Chondrocyte (in vitro differentiated cells): Measurements from ENCODE around the gene SLC8A2. TPM values are rescaled to one million over a fixed set of nuclear protein-coding genes. Genes with fewer than 3 reads are reported as not detected.

Experiments used
- DNase-seq: peaks from one replicate; pipeline ENCODE4 v3.0.0; 2021; ENCODE audit warnings: mixed read lengths, low spot score
- H3K27ac Mint-ChIP-seq: one replicate; pipeline ENCODE4 v1.8.0; 2021; ENCODE audit warnings: mild to moderate bottlenecking, moderate library complexity, mixed read lengths; ENCODE audit not compliant: unreplicated experiment
- H3K27me3 Mint-ChIP-seq: 2 replicates; pipeline ENCODE4 v1.8.0; 2021; ENCODE audit warnings: low read depth, mixed read lengths
- H3K36me3 Mint-ChIP-seq: 2 replicates; pipeline ENCODE4 v1.8.0; 2021; ENCODE audit warnings: low read depth, mixed read lengths
- H3K4me1 Mint-ChIP-seq: 2 replicates; pipeline ENCODE4 v1.8.0; 2021; ENCODE audit warnings: low read depth, mild to moderate bottlenecking, mixed read lengths
- H3K4me3 Mint-ChIP-seq: one replicate; pipeline ENCODE4 v1.8.0; 2021; ENCODE audit warnings: mild to moderate bottlenecking, moderate library complexity, mixed read lengths; ENCODE audit not compliant: unreplicated experiment
- H3K9me3 Mint-ChIP-seq: 2 replicates; pipeline ENCODE4 v1.8.0; 2021; ENCODE audit warnings: low read depth, mixed read lengths
- CTCF ChIP-seq: fragments of 200-600 bp; sonication (generic); IDR thresholded peaks from 2 replicates; pipeline ENCODE4 v1.5.0; 2021; ENCODE audit warnings: antibody characterized with exemption, mild to moderate bottlenecking, moderate library complexity
- total RNA-seq: library from RNA; stranded (reverse); gene quantifications from 3 replicates; pipeline ENCODE4 v1.2.1, GENCODE V29; 2021

The SLC8A2 gene
- total RNA-seq, 1 donor from 2014 or later: 0.42 TPM

- no peak for TF ChIP-seq CTCF
- no peak for DNase-seq
- H3K4me3 Mint-ChIP-seq: no peak overlapping the region
- H3K27me3 Mint-ChIP-seq: peaks cover 37% of the 10 kb centered on the region
- no peaks in the 10 kb centered on the region for H3K9me3 Mint-ChIP-seq
- no peak overlapping the region for H3K27ac Mint-ChIP-seq
- H3K36me3 Mint-ChIP-seq: no peaks in the 10 kb centered on the region
- H3K4me1 Mint-ChIP-seq: no peaks in the 10 kb centered on the region
Observed at GRCh38 chr19:47464675-47465419, 6.8 kb downstream of the SLC8A2 start.

GRCh38 chr19:47461876-47462275 is 9.8 kb downstream of the SLC8A2 start:
- DNase-seq: no peak
- Mint-ChIP-seq H3K27ac (no peak overlapping the region), H3K27me3 (peaks cover 20% of the 10 kb centered on the region), H3K9me3 (no peaks in the 10 kb centered on the region), H3K4me1 (no peaks in the 10 kb centered on the region), H3K4me3 (no peak overlapping the region), H3K36me3 (no peaks in the 10 kb centered on the region)
- no peak for TF ChIP-seq CTCF

GRCh38 chr19:47459477-47459876 is 12.2 kb downstream of the SLC8A2 start:
- Mint-ChIP-seq H3K4me1 (no peaks in the 10 kb centered on the region), H3K4me3 (no peak overlapping the region), H3K27me3 (peaks cover 24% of the 10 kb centered on the region), H3K27ac (no peak overlapping the region), H3K36me3 (peaks cover 5% of the 10 kb centered on the region), H3K9me3 (peaks cover 12% of the 10 kb centered on the region)
- no peak for TF ChIP-seq CTCF
- no peak for DNase-seq

- Mint-ChIP-seq H3K27ac (no peak overlapping the region), H3K4me3 (no peak overlapping the region), H3K36me3 (peaks cover 5% of the 10 kb centered on the region), H3K27me3 (peaks cover 26% of the 10 kb centered on the region), H3K9me3 (peaks cover 12% of the 10 kb centered on the region), H3K4me1 (no peaks in the 10 kb centered on the region)
- no peak for TF ChIP-seq CTCF
- DNase-seq: no peak
Observed at GRCh38 chr19:47458672-47459071, 13.0 kb downstream of the SLC8A2 start.

- TF ChIP-seq CTCF: no peak
- Mint-ChIP-seq H3K9me3 (peaks cover 12% of the 10 kb centered on the region), H3K4me1 (no peaks in the 10 kb centered on the region), H3K27ac (no peak overlapping the region), H3K36me3 (peaks cover 5% of the 10 kb centered on the region), H3K27me3 (peaks cover 29% of the 10 kb centered on the region), H3K4me3 (no peak overlapping the region)
- no peak for DNase-seq
Observed at GRCh38 chr19:47456721-47457474, 14.8 kb downstream of the SLC8A2 start.
